ENCODE measurements around the gene VAPA. TPM values are rescaled to one million over a fixed set of nuclear protein-coding genes. Genes with fewer than 3 reads are reported as not detected.

The VAPA gene
- total RNA-seq, 4 donors from 2014 or later = 188 to 221 (median 209) TPM

DNA sequence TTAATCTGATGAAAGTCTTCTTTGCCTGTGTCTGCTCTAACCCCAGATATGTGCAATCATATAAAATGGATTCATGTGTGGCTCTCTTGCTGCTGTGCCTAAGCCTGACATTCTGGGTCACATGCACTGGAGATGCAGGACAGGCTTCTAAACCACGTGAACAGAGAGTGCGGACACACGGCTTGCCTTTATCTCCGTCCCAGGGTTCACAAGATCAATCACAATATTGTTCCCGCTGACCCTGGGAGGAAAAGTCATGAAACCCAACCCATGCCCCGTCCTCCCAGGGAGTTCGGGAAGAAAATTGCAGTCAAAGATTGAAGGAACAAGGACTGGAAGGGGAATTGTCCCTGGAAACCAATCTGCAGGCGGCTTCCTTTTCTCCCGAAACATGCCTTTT is 74.8 kb downstream of the VAPA start:
- no peak for DNase-seq (ENCODE audit: low spot score in 2 of 2)
- TF ChIP-seq, protein P1, sequence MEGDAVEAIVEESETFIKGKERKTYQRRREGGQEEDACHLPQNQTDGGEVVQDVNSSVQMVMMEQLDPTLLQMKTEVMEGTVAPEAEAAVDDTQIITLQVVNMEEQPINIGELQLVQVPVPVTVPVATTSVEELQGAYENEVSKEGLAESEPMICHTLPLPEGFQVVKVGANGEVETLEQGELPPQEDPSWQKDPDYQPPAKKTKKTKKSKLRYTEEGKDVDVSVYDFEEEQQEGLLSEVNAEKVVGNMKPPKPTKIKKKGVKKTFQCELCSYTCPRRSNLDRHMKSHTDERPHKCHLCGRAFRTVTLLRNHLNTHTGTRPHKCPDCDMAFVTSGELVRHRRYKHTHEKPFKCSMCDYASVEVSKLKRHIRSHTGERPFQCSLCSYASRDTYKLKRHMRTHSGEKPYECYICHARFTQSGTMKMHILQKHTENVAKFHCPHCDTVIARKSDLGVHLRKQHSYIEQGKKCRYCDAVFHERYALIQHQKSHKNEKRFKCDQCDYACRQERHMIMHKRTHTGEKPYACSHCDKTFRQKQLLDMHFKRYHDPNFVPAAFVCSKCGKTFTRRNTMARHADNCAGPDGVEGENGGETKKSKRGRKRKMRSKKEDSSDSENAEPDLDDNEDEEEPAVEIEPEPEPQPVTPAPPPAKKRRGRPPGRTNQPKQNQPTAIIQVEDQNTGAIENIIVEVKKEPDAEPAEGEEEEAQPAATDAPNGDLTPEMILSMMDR (IDR thresholded peaks at IDR 0.05) = no peak
- TF ChIP-seq POLR2A (IDR thresholded peaks at IDR 0.05) = no peak
- H3K4me3 ChIP-seq (ENCODE audit: low read depth, poor library complexity, severe bottlenecking) = no peak overlapping the region
- intact Hi-C loops (cut with DNase I; ENCODE audit: low total_unique reads) = no loop called here
- 77 to 82% methylated on average over 9 of the region's 9 CpGs for WGBS, 2 donors

DNA sequence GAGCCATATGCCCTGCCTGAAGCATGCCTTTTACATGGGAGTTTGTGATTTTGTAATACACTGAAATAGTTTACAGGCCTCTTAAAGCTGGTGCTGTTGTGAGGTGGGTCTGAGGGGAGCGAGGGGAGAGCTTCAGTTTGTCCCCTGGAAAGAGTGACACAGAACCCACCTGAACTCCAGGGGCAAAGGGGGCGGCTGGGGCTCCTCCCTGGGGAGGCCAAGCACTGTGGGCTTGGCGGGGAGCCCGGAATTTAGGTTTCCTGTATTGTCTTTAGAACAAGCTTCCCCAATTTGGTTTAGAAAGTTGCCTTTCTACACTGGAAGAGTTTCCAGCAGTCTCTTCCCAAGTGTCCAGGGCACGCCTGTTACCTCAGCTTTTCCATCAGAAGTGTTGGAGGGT is 75.7 kb downstream of the VAPA start:
- no peak for DNase-seq (ENCODE audit: low spot score in 2 of 2)
- intact Hi-C loops (cut with DNase I; ENCODE audit: low total_unique reads) = no loop called here
- H3K4me3 ChIP-seq (ENCODE audit: low read depth, poor library complexity, severe bottlenecking) = no peak overlapping the region
- WGBS, 2 donors = 49 to 54% methylated on average over 5 of the region's 5 CpGs
- TF ChIP-seq, protein P1 (IDR thresholded peaks at IDR 0.05) = no peak
- no peak for TF ChIP-seq POLR2A (IDR thresholded peaks at IDR 0.05)

DNA sequence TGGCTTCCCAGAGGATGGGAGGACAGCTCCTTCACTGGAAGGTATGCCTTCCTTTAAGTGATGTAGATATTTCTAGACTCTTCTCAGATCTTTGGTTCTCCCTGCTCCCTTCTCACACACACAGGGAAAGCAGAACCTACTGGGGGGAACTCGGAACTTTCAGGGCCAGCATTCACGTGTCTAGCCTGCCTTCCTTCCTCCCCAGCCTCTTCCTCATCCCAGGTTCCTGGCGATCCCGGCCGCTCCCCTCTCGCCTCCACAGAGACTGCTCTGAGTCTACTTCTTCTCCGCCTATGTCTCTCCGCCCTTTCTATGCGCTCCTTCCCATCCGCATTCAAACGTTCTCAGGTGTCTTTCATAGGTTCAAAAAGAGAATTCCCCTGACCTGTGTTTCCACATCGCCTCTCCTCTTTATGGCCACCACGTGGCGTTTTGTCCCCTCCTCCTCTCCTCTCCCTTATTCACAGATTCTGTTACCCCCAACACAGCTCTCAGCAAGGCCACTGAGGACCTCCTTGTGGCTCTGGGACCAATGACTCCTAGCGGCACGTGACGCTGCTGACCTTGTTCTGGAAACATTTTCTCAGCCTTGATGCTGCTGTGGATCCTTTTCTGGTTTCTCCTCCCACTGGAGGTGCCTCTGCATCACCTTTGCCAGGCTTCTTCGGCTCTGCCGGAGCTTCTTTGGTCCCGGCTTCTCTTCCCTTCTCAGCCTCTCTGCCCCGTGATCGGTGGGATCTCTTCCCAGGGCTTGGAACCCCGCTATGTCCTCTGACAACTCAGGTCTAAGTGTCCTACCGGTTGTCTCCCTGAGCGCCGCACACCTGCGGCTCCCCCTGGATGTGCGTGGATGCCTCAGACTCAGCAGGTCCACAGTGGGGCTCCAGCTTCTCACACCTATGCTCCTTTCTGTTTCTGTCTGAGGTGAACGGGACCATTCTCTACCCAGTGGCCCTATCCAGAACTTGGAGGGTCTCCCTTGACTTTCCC is 77.5 kb downstream of the VAPA start:
- DNase-seq (ENCODE audit: low spot score in 2 of 2) = peak in 1 of 2 donors; percentile 81
- 90% methylated on average over 29 of the region's 29 CpGs for WGBS, 2 donors
- intact Hi-C loops (cut with DNase I; ENCODE audit: low total_unique reads) = no loop called here
- no peak overlapping the region for H3K4me3 ChIP-seq (ENCODE audit: low read depth, poor library complexity, severe bottlenecking)
- TF ChIP-seq, protein P1 (IDR thresholded peaks at IDR 0.05) = no peak
- TF ChIP-seq POLR2A (IDR thresholded peaks at IDR 0.05) = no peak

DNA sequence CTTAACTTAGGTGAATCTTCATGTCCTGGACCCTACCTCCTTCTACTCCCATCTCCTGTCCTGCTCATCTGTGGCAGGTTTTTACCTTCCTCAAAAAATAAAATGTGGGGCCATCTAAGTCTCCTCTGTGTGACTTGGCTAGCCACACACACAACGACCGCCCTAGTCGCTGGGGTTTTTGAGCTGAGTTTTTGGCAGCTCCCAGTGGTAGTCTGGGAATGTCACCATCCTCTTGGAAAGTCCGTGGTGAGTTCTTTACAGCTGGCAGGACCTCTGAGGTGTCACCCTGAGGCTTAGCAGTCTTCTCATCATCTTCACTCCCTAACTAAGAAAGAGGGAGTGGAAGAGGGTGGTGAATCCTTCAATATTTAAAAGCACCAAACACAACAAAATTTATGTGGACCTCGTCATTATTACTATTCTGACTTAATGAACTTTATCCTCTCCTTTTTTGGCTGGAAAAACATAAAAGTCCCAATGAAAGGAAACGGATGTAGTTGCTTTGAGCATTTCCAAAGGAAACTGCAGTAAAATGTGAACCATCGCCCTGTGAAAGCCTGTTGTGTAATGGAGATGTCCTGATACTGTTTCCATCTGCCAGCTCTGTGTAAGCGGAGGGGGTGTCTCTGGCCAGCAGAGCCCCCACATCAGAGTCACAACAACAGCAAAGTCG is 78.6 kb downstream of the VAPA start:
- intact Hi-C loops (cut with DNase I; ENCODE audit: low total_unique reads) = no loop called here
- TF ChIP-seq, protein P1 (IDR thresholded peaks at IDR 0.05) = no peak
- no peak for TF ChIP-seq POLR2A (IDR thresholded peaks at IDR 0.05)
- H3K4me3 ChIP-seq (ENCODE audit: low read depth, poor library complexity, severe bottlenecking) = no peak overlapping the region
- DNase-seq (ENCODE audit: low spot score in 2 of 2) = peak in 1 of 2 donors; percentile 78
- WGBS, 2 donors = 47 to 51% methylated on average over 9 of the region's 9 CpGs

DNA sequence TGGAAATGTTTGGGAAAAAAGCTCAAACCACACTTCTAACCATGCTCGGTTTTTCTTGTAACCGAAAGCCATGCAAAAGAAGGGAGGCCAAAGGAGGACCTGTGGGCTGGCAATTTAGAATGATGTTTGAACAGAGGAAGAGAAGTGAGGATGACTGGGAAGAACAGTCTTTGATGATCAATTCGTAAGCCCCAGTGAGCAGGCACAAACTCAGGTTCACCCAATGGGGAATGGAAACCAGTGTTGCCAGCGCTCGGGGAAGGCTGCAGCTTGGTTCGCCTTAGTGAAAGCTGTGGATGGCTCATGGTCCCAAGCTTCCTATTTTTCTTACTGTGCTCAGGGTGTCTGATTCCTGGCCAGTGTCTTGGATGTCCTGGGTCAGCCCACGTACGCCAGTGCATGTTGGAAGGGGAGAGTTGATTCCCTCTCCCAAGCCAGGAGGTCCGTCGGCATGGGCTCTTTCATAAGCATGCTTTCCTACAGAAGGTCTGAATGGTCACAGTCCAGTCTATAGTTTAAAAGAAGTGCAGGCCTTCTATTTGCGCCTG is 79.2 kb downstream of the VAPA start:
- WGBS, 2 donors = 80 to 90% methylated on average over 11 of the region's 11 CpGs
- peak in 1 of 2 donors; percentile 70 for DNase-seq (ENCODE audit: low spot score in 2 of 2)
- no peak for TF ChIP-seq POLR2A (IDR thresholded peaks at IDR 0.05)
- TF ChIP-seq, protein P1 (IDR thresholded peaks at IDR 0.05) = no peak
- no peak overlapping the region for H3K4me3 ChIP-seq (ENCODE audit: low read depth, poor library complexity, severe bottlenecking)
- intact Hi-C loops (cut with DNase I; ENCODE audit: low total_unique reads) = no loop called here

Data from lower leg skin (tissue), 4 donors.